ES-I3 (cell line): ENCODE measurements around the gene ZNF511.

Experiments used
- H3K36me3 ChIP-seq: 2 replicates; pipeline ENCODE4 v1.6.1; 2013; ENCODE audit warnings: mild to moderate bottlenecking, low read length, control low read depth, moderate library complexity; ENCODE audit not compliant: insufficient read depth
- H3K4me1 ChIP-seq: 2 replicates; pipeline ENCODE4 v1.6.1; 2013; ENCODE audit warnings: mild to moderate bottlenecking, control low read depth, low read length; ENCODE audit not compliant: insufficient read depth
- H3K9ac ChIP-seq: 2 replicates; pipeline ENCODE4 v1.6.1; 2013; ENCODE audit warnings: low read depth, mild to moderate bottlenecking, low read length, moderate library complexity
- H3K9me3 ChIP-seq: 2 replicates; pipeline ENCODE4 v1.6.1; 2013; ENCODE audit warnings: mild to moderate bottlenecking, low read length, moderate library complexity; ENCODE audit not compliant: control insufficient read depth, insufficient read depth

Gene ZNF511

GRCh38 chr10:133359972-133360610 lies 51.4 kb downstream of the ZNF511 start:
- H3K36me3 ChIP-seq = no peaks in the 10 kb centered on the region; the same call in 1 of the 2 replicates
- no peak overlapping the region for H3K9ac ChIP-seq
- H3K4me1 ChIP-seq = no peaks in the 10 kb centered on the region
- no peaks in the 10 kb centered on the region for H3K9me3 ChIP-seq

- Histone ChIP-seq H3K9me3 (no peaks in the 10 kb centered on the region), H3K4me1 (no peaks in the 10 kb centered on the region)
These were observed 52.5 kb downstream of the ZNF511 start for GRCh38 chr10:133361227-133361626.

GRCh38 chr10:133361773-133362441 lies 53.2 kb downstream of the ZNF511 start:
- no peaks in the 10 kb centered on the region for H3K4me1 ChIP-seq
- peaks cover 9% of the 10 kb centered on the region; the same call in 1 of the 2 replicates for H3K36me3 ChIP-seq
- H3K9ac ChIP-seq = no peak overlapping the region
- H3K9me3 ChIP-seq = no peaks in the 10 kb centered on the region

More at GRCh38 chr10:133361227-133361626, 52.5 kb downstream of the ZNF511 start:
- Histone ChIP-seq H3K9ac (no peak overlapping the region), H3K36me3 (peaks cover 6% of the 10 kb centered on the region; the same call in 1 of the 2 replicates)
